Stomach (tissue), 19 donors: Measurements from ENCODE around the gene TRIM33. TPM values are rescaled to one million over a fixed set of nuclear protein-coding genes. Genes with fewer than 3 reads are reported as not detected.

Source experiments
- DNase-seq, 2 donors: peaks; one replicate each; pipeline versions ENCODE4 v3.0.0 to v3.0.0-alpha.2; 2013 to 2019
- H3K27ac ChIP-seq, 5 donors: fragments of 200-600 bp in 4 of 5; sonication (generic) in 4 of 5; one replicate each; pipeline ENCODE4 v1.5.1; 2013 to 2019; ENCODE audit warnings: mild to moderate bottlenecking in 1 of 5, moderate library complexity in 1 of 5
- H3K27me3 ChIP-seq, 3 donors: fragments of 200-600 bp; sonication (generic); one replicate each; pipeline ENCODE4 v1.5.1; 2017 to 2019; ENCODE audit warnings: mixed run types in 1 of 3
- H3K36me3 ChIP-seq, 4 donors: fragments of 200-600 bp; sonication (generic); 1 replicate in 3 of 4; 2 replicates in 1 of 4; pipeline ENCODE4 v1.5.1; 2016 to 2019
- H3K4me1 ChIP-seq, 4 donors: fragments of 200-600 bp; sonication (generic); one replicate each; pipeline ENCODE4 v1.5.1; 2016 to 2019
- H3K4me3 ChIP-seq, 4 donors: fragments of 200-600 bp; sonication (generic) in 3 of 4; one replicate each; pipeline ENCODE4 v1.5.1; 2016 to 2019; ENCODE audit warnings: mild to moderate bottlenecking in 1 of 4
- H3K9me3 ChIP-seq, 4 donors: fragments of 200-600 bp; sonication (generic); one replicate each; pipeline ENCODE4 v1.5.1; 2016 to 2019
- CTCF ChIP-seq, 7 experiments: fragments of 450-650 bp in 4 of 7; fragments of 200-600 bp in 3 of 7; sonication (generic) in 3 of 7; IDR thresholded peaks; one replicate each; pipeline ENCODE4 v1.5.1; 2016 to 2019; ENCODE audit warnings: antibody characterized with exemption in 7 of 7, control low read depth in 2 of 7, mild to moderate bottlenecking in 1 of 7
- EP300 ChIP-seq: sonication (generic); formaldehyde crosslinking; IDR thresholded peaks from one replicate; pipeline ENCODE4 v1.6.1; 2017; ENCODE audit warnings: antibody characterized with exemption
- POLR2A ChIP-seq, 4 donors: fragments of 450-650 bp; IDR thresholded peaks; one replicate each; pipeline ENCODE4 v1.6.1; 2016; ENCODE audit warnings: antibody characterized with exemption in 4 of 4, control low read depth in 2 of 4, mild to moderate bottlenecking in 1 of 4, moderate library complexity in 1 of 4
- POLR2AphosphoS5 ChIP-seq, 3 donors: sonication (generic); formaldehyde crosslinking; IDR thresholded peaks; one replicate each; pipeline ENCODE4 v1.6.1; 2016; ENCODE audit warnings: antibody characterized with exemption in 3 of 3
- WGBS, 5 donors: extraction: QIAGEN DNeasy Blood & Tissue Kit in 3 of 5; methylation state at CpG; one replicate each; pipeline versions ENCODE4 v1.1.5 to v1.1.7; 2013 to 2018; 5-methylcytosine and 5-hydroxymethylcytosine counted together
- intact Hi-C: fragments of 100-400 bp; cut with DNase I; formaldehyde crosslinking; loops from one replicate; pipeline ENCODE4 v1.15.1; 2023; ENCODE audit warnings: low total_unique reads
- long read RNA-seq, 10 donors: transcript quantifications; one replicate each; lab custom pipeline, GENCODE V29; 2026
- polyA plus RNA-seq, 3 donors: library from polyadenylated mRNA; stranded (reverse); fragments of 200-250 nt; gene quantifications; one replicate each; pipeline ENCODE4 v1.2.3, GENCODE V29; 2013
- total RNA-seq, 5 donors: library from RNA; depleted of rRNA; stranded (reverse); fragments of >200 nt; gene quantifications; one replicate each; pipeline versions ENCODE4 v1.1.0 to v1.2.3, GENCODE V29; 2014 to 2016
- donor health status: healthy with polysubstance abuse.
- donor health status: Bipolar disorder and iron deficiency.
- donor health status: healthy.

The TRIM33 gene
- 100 to 1,000 TPM in 1 of 5 donors, 10 to 100 TPM in 4; 17.1 to 211 (median 68.0) TPM for total RNA-seq
- polyA plus RNA-seq = 10 to 100 TPM in 2 of 3 donors, 1 to 10 TPM in 1; 7.2 to 17.3 (median 11.3) TPM
- long read RNA-seq, donor 1, partial matches to known transcripts = 0 of 1 reads
- long read RNA-seq, donor 1, other reads (novel, unspliced or antisense) = 0 of 1 reads
- long read RNA-seq, donor 2, partial matches to known transcripts = 0 of 2 reads
- long read RNA-seq, donor 2, other reads (novel, unspliced or antisense) = 0 of 2 reads
- long read RNA-seq, donor 3, partial matches to known transcripts = 0 of 1 reads
- long read RNA-seq, donor 3, other reads (novel, unspliced or antisense) = 0 of 1 reads
- long read RNA-seq, donor 4 = 0 reads
- long read RNA-seq, donor 5, partial matches to known transcripts = 0 of 1 reads
- long read RNA-seq, donor 5, other reads (novel, unspliced or antisense) = 0 of 1 reads
- long read RNA-seq, donor 6 = 0 reads
- long read RNA-seq, donor 7, full-length matches to known transcripts = 3 of 3 reads
- long read RNA-seq, donor 7, partial matches to known transcripts = 0 of 3 reads
- long read RNA-seq, donor 7, other reads (novel, unspliced or antisense) = 0 of 3 reads
- long read RNA-seq, donor 8, partial matches to known transcripts = 0 of 2 reads
- long read RNA-seq, donor 8, other reads (novel, unspliced or antisense) = 0 of 2 reads
- long read RNA-seq, donor 9, partial matches to known transcripts = 6 of 6 reads
- long read RNA-seq, donor 9, other reads (novel, unspliced or antisense) = 0 of 6 reads
- long read RNA-seq, donor 10, full-length matches to known transcripts = 2 of 2 reads
- long read RNA-seq, donor 10, partial matches to known transcripts = 0 of 2 reads
- long read RNA-seq, donor 10, other reads (novel, unspliced or antisense) = 0 of 2 reads

GRCh38 chr1:114511032-114511785 is at the start of gene TRIM33:
Gene TRIM33 (minus strand): TSS chr1:114511203. CDS start chr1:114511076, 127 bp downstream.
- H3K36me3 ChIP-seq = no peaks in the 10 kb centered on the region
- H3K27me3 ChIP-seq = no peaks in the 10 kb centered on the region
- intact Hi-C loops = no loop called here
- peak within 1 kb of the TSS; percentile 92 to 100 (median 99) for H3K27ac ChIP-seq
- 0 to 1% (median 1%) methylated on average over 31 to 90 of the region's 90 CpGs for WGBS, 5 donors
- DNase-seq = peak; percentile 93 to 99
- H3K9me3 ChIP-seq = no peaks in the 10 kb centered on the region
- TF ChIP-seq POLR2AphosphoS5 (IDR thresholded peaks at IDR 0.05) (peak; percentile 93 to 97 (median 96)), CTCF (IDR thresholded peaks at IDR 0.05) (no peak), EP300 (no peak), POLR2A (IDR thresholded peaks at IDR 0.05) (peak in 2 of 4 donors; percentile 62 to 64)
- H3K4me3 ChIP-seq = peak within 1 kb of the TSS; percentile 69 to 98 (median 96)
- peaks cover 29 to 51% (median 39%) of the 10 kb centered on the region in 4 donors for H3K4me1 ChIP-seq

GRCh38 chr1:114559356-114559755 is 48.4 kb upstream of the TRIM33 start:
- Histone ChIP-seq H3K36me3 (peaks cover 0 to 3% (median under 1%) of the 10 kb centered on the region in 4 donors), H3K27me3 (no peaks in the 10 kb centered on the region), H3K27ac (no peak overlapping the region), H3K4me3 (no peak overlapping the region), H3K9me3 (no peaks in the 10 kb centered on the region), H3K4me1 (no peaks in the 10 kb centered on the region)
- TF ChIP-seq EP300 = no peak
- no peak for TF ChIP-seq POLR2A (IDR thresholded peaks at IDR 0.05)
- no peak for TF ChIP-seq CTCF (IDR thresholded peaks at IDR 0.05)
- TF ChIP-seq POLR2AphosphoS5 (IDR thresholded peaks at IDR 0.05) = no peak
- no peak for DNase-seq
- WGBS, 5 donors = 82 to 89% (median 88%) methylated on average over 3 of the region's 3 CpGs
- intact Hi-C loops = no loop called here

- H3K36me3 ChIP-seq = no peaks in the 10 kb centered on the region
- peak in 1 of 2 donors; percentile 15 for DNase-seq
- H3K4me3 ChIP-seq = no peak overlapping the region
- TF ChIP-seq CTCF (IDR thresholded peaks at IDR 0.05) (peak in 2 of 7 experiments; percentile 12 to 13), POLR2A (IDR thresholded peaks at IDR 0.05) (no peak)
- intact Hi-C loops = no loop called here
- H3K9me3 ChIP-seq = no peaks in the 10 kb centered on the region
- no peaks in the 10 kb centered on the region for H3K4me1 ChIP-seq
- H3K27ac ChIP-seq = no peak overlapping the region
- 49 to 99% (median 97%) methylated on average over 1 of the region's 1 CpG for WGBS, 5 donors
- H3K27me3 ChIP-seq = no peaks in the 10 kb centered on the region
These were observed 47.5 kb upstream of the TRIM33 start for GRCh38 chr1:114558544-114558943.

- 62 to 86% (median 79%) methylated on average over 2 of the region's 2 CpGs for WGBS, 5 donors
- TF ChIP-seq POLR2AphosphoS5 (IDR thresholded peaks at IDR 0.05) = no peak
- no peak for TF ChIP-seq POLR2A (IDR thresholded peaks at IDR 0.05)
- no peak for TF ChIP-seq CTCF (IDR thresholded peaks at IDR 0.05)
- no peak for TF ChIP-seq EP300
- Histone ChIP-seq H3K27me3 (no peaks in the 10 kb centered on the region), H3K9me3 (no peaks in the 10 kb centered on the region), H3K4me3 (no peak overlapping the region), H3K4me1 (no peaks in the 10 kb centered on the region), H3K36me3 (no peaks in the 10 kb centered on the region), H3K27ac (no peak overlapping the region)
- intact Hi-C loops = no loop called here
- no peak for DNase-seq
These were observed 43.6 kb upstream of the TRIM33 start for GRCh38 chr1:114554577-114554976.
